Ascending aorta (tissue), 2 donors: Measurements from ENCODE around the gene FASLG. TPM values are rescaled to one million over a fixed set of nuclear protein-coding genes. Genes with fewer than 3 reads are reported as not detected.

ENCODE experiments used
- DNase-seq, 2 donors: peaks; one replicate each; pipeline ENCODE4 v3.0.0-alpha.2; 2019; ENCODE audit warnings: low spot score in 2 of 2
- H3K27ac ChIP-seq, 2 donors: fragments of 200-600 bp; sonication (generic); one replicate each; pipeline ENCODE4 v1.5.1; 2016 to 2017; ENCODE audit warnings: mild to moderate bottlenecking in 1 of 2
- H3K27me3 ChIP-seq: fragments of 200-600 bp; sonication (generic); one replicate; pipeline ENCODE4 v1.5.1; 2017
- H3K36me3 ChIP-seq, 2 donors: fragments of 200-600 bp; sonication (generic); one replicate each; pipeline ENCODE4 v1.5.1; 2016
- H3K4me1 ChIP-seq, 2 donors: fragments of 200-600 bp; sonication (generic); one replicate each; pipeline ENCODE4 v1.5.1; 2016 to 2017; ENCODE audit warnings: mild to moderate bottlenecking in 1 of 2
- H3K4me3 ChIP-seq, 2 donors: fragments of 200-600 bp; sonication (generic); one replicate each; pipeline ENCODE4 v1.5.1; 2016 to 2017; ENCODE audit warnings: mild to moderate bottlenecking in 1 of 2
- H3K9me3 ChIP-seq, 2 donors: fragments of 200-600 bp; sonication (generic); one replicate each; pipeline ENCODE4 v1.5.1; 2016
- CTCF ChIP-seq, 3 experiments: fragments of 200-600 bp in 2 of 3; fragments of 450-650 bp in 1 of 3; sonication (generic) in 2 of 3; IDR thresholded peaks; one replicate each; pipeline ENCODE4 v1.5.1; 2016 to 2019; ENCODE audit warnings: antibody characterized with exemption in 3 of 3, mild to moderate bottlenecking in 1 of 3, moderate library complexity in 1 of 3
- intact Hi-C: fragments of 100-400 bp; cut with DNase I; formaldehyde crosslinking; loops from one replicate; pipeline ENCODE4 v1.15.1; 2023
- total RNA-seq: library from RNA; depleted of rRNA; stranded (reverse); fragments of >200 nt; gene quantifications from one replicate; pipeline ENCODE4 v1.1.0, GENCODE V29; 2016

Gene FASLG
- total RNA-seq, 1 donor from 2014 or later, result not detected

DNA sequence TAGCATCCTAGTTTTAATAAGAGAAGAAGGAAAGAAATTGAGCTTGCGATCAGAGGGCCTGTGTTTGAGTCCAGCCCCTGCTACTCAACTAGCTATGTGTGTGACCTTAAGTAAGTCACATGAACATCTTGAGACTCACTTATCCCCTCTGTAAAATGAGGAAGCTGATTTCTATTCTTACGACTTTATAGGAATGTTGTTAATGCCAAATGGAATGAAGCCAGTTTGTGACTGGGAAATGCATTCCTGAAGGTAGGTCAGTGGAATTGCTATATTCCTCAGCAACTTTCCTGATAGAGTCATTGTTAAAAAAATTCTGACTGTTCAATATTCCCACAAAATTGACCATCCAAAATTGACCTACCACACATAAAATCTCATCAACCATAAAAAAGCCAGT, 14.9 kb downstream of the FASLG start:
- H3K27me3 ChIP-seq, result no peaks in the 10 kb centered on the region
- H3K4me1 ChIP-seq, result no peaks in the 10 kb centered on the region
- intact Hi-C loops, result no loop called here
- H3K36me3 ChIP-seq, result no peaks in the 10 kb centered on the region
- no peaks in the 10 kb centered on the region for H3K9me3 ChIP-seq
- DNase-seq, result no peak
- no peak overlapping the region for H3K27ac ChIP-seq
- H3K4me3 ChIP-seq, result no peak overlapping the region
- TF ChIP-seq CTCF (IDR thresholded peaks at IDR 0.05), result no peak

GRCh38 chr1:172674831-172675613, 16.1 kb downstream of the FASLG start:
- Histone ChIP-seq H3K4me3 (no peak overlapping the region), H3K9me3 (no peaks in the 10 kb centered on the region), H3K27me3 (no peaks in the 10 kb centered on the region), H3K27ac (no peak overlapping the region), H3K4me1 (no peaks in the 10 kb centered on the region), H3K36me3 (no peaks in the 10 kb centered on the region)
- intact Hi-C loops, result no loop called here
- no peak for TF ChIP-seq CTCF (IDR thresholded peaks at IDR 0.05)
- DNase-seq, result no peak

- no peak for TF ChIP-seq CTCF (IDR thresholded peaks at IDR 0.05)
- no peaks in the 10 kb centered on the region for H3K36me3 ChIP-seq
- no peaks in the 10 kb centered on the region for H3K9me3 ChIP-seq
- no peak overlapping the region for H3K4me3 ChIP-seq
- intact Hi-C loops, result no loop called here
- no peaks in the 10 kb centered on the region for H3K27me3 ChIP-seq
- H3K27ac ChIP-seq, result no peak overlapping the region
- no peaks in the 10 kb centered on the region for H3K4me1 ChIP-seq
- no peak for DNase-seq
These were observed 20.3 kb downstream of the FASLG start for GRCh38 chr1:172679000-172679772.

DNA sequence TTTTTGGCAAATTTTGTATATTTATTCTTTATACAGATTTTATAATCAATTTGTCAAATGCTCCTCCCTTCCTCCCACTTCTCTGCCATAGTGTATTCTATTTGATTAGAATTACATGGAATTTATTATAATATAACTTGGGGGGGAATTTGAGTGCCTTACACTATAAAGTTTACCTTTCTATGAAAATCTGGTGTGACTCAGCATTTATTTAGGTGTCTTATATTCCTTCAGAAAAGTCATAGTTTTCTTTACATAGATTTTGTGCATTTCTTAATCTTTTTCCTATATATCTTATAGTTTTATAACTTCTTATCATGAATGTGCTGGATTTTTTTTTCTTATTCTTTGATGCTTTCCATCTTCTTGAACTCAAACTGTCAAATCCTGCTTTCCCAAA, 21.3 kb downstream of the FASLG start:
- Histone ChIP-seq H3K36me3 (no peaks in the 10 kb centered on the region), H3K27ac (no peak overlapping the region), H3K4me3 (no peak overlapping the region), H3K4me1 (no peaks in the 10 kb centered on the region), H3K27me3 (no peaks in the 10 kb centered on the region), H3K9me3 (no peaks in the 10 kb centered on the region)
- TF ChIP-seq CTCF (IDR thresholded peaks at IDR 0.05), result no peak
- no peak for DNase-seq
- intact Hi-C loops, result no loop called here

- no peak overlapping the region for H3K4me3 ChIP-seq
- no peaks in the 10 kb centered on the region for H3K9me3 ChIP-seq
- intact Hi-C loops, result no loop called here
- TF ChIP-seq CTCF (IDR thresholded peaks at IDR 0.05), result no peak
- no peak for DNase-seq
- H3K27ac ChIP-seq, result no peak overlapping the region
- no peaks in the 10 kb centered on the region for H3K36me3 ChIP-seq
- H3K4me1 ChIP-seq, result no peaks in the 10 kb centered on the region
- H3K27me3 ChIP-seq, result no peaks in the 10 kb centered on the region
These were observed 21.9 kb downstream of the FASLG start for GRCh38 chr1:172680733-172681275.
